ENCODE measurements around the gene GLCCI1. TPM values are rescaled to one million over a fixed set of nuclear protein-coding genes. Genes with fewer than 3 reads are reported as not detected.

The GLCCI1 gene
- polyA plus RNA-seq, 3 donors, result 29.8 to 38.7 (median 36.1) TPM

- DNase-seq (ENCODE audit: extremely low read depth in 1 of 11, low read depth in 9 of 11, low spot score in 4 of 11), result no peak
These were observed 167.6 kb downstream of the GLCCI1 start for GRCh38 chr7:8136051-8136730.
